ENCODE data around the gene IRS2.
A peak's percentile ranks its signal among the peaks of the same experiment; 100 is the strongest.

Gene IRS2

DNA sequence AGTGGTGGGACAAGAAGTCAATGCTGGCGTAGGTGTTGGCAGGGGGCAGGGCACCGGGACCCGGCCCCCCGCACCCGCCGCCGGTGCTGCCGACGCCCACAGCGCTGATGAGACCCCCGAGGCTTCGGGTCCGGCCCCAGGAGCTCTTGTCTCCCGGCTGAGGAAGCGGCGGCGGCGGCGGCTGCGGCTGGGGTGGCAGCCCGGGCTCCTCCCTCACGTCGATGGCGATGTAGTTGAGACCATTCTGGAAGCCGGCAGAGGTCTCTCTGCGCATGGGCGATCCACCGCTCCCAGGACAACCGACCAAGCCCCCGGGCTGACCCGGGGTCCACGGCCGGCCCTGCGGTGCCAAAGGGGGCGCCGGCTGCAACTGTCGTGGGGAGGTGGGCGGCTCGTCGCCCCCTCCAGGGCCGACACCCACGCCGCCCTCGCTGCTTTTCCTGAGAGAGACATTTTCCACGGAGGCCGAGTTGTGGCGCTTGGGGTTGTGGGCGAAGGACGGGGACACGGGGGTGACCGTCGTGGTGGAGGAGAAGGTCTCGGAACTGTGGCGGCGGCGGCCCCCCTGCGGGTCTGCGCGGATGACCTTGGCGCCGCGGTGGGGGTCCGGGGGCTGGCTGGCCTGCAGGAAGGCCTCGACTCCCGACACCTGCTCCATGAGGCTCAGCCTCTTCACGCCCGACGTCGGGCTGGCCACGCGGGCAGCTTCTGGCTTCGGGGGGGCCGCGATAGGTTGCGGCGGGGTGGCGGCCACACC, 4.1 kb downstream of the IRS2 start:
- peak in 1 of 10 donors; percentile 72 for DNase-seq
- intact Hi-C loops (cut with DNase I) = loop anchor here (5.0 kb wide), 1 partner anchor 635 kb away; no protein-coding TSS in a partner anchor

DNA sequence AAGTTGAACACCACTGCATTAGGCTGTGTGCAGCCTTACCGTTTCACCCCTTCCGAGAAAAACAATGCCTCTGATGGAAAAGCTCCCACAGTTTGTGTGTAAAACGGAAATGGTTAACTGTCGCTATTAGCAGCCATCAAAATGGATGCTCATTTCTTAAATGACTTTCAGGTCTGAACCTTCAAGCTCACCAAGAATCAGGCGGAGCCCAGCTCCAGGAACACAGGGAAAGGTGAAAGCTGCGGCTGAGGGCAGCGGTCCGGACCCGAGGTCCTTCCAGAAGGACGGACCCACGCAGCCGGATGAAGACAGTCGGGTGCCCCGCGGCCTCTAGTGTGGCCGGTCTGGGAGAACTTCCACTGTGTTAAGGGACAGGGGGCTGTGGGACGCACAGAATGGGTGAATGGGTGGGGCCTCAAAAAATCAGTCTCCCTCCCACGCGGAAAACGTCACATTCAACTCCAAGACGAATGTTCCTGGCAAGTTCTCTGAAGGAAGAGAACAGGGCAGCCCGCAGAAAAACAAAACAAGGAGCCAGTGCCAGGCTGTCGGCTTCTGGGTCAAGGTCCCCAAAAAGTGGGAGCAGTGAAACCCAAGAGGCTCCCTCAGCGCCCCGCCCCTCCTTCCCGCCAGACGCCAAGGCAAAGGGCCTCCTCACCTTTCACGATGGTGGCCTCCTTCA, 4.9 kb downstream of the IRS2 start:
- peak in 2 of 10 donors; percentile 48 to 82 for DNase-seq
- intact Hi-C loops (cut with DNase I) = loop anchor here (5.0 kb wide), 1 partner anchor 634 kb away; no protein-coding TSS in a partner anchor

DNA sequence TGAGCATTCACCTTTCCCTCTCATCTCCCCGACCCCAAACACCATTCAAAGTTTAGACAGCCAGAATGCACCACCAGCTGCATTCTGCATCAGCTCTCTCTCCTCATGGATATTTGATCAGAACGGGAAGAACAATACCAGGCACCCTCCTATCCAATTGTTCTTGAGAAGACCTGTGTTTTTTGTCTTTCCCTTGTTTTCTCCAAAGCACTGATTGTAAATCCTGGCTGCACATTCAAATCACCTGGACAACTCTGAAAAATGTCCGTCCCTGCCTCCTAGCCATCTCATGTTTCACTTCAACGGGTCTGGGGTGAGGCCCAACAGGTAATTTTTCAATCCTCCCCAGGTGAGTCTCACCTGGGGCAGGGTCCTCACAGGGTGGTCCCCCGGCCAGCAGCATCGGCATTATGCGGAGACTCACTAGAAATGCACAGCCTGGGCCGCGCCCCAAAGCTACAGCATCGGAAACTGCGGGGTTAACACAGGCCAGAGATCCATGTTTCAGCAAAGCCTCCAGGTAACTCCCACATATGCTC, 5.5 kb downstream of the IRS2 start:
- peak in 2 of 10 donors; percentile 72 to 74 for DNase-seq
- intact Hi-C loops (cut with DNase I) = loop anchor here (5.0 kb wide), 1 partner anchor 634 kb away; no protein-coding TSS in a partner anchor

DNA sequence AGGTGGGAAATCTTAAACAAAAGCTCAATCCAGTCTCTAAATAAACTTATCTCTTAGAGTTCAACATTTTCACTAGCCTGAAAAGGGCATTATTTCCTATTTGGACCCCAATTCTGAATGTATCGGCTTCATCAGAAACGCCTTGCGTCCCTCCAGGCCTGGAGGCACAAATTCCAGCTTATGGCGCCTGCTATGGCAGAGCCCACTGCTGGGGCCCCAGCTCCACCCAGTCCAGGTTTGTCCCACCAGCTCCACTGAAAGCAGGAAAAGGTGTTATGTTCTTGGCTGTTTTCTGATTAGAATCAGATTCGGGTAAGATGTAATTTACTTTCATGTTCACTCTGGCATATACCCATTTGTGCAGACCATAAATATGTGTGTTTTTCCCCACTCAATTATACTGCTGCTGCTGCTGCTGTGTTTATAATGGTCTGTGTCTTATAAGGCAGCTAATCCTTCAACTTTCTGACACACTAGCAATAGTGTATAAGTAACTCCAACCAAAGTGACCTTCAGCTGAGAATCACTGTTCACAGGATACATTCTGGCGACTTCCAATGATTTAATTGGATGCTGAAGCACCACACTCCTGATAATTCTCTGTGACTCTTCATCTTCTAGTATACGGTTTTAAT, 6.4 kb downstream of the IRS2 start:
- intact Hi-C loops (cut with DNase I) = loop anchor here (5.0 kb wide), 1 partner anchor 633 kb away; no protein-coding TSS in a partner anchor
- peak in 1 of 10 donors; percentile 56 for DNase-seq

DNA sequence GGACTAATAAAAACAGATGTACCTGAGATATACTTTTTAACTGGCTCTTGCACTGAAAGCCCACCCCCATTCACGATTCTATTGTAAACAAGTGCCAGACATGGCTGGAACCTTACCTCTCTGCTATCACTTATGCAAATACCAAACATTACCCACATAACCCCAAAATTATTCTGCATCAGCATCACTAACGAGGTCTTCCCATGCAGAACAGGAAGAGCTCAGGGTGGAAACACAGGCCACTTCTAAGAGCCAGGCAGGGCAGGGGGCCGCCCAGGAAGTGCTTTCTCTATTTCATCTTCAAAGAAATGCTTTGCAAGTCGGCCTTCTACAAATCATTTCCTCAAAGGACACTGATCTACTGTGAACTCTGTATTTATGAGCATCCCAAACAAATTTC, 7.3 kb downstream of the IRS2 start:
- DNase-seq = no peak
- intact Hi-C loops (cut with DNase I) = no loop called here

DNA sequence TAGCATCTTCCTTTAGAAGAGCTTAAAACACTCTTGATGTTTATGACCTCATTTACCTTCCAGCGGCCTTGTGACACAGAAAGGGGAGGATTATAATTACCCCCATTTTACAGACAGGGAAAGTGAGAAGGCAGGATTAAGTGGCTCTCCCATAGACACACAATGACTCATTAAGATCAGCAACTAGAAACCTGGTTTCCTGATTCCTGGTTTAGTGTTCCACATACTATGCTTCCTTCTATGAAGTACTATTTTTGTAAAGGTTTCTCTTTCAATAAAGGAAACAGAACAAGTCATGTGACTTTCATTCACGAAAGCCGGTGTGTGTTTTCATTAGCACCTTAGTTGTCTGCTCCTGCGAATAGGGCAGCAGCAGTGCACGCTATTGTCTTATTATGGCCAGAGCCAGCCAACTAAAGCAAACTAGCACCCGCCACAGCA, 8.3 kb downstream of the IRS2 start:
- DNase-seq = no peak
- intact Hi-C loops (cut with DNase I) = no loop called here

DNA sequence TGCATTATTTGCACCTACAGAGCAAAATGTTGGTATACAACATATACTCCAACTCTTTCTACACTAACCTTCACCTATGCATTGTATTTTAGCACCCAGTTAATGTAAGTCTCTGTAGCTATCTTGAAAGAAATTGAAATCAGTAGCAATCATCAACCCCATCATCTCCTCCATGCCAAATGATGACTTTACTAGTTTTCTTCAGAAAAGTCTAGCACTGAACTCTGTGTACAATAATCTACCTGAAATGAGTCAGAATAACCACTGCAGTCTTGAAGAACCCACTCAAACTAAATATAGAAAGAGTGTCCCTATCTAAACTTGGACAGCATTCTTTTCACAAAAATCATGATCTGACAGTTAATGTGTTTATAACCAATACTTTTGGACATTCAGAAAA, 9.8 kb downstream of the IRS2 start:
- no peak for DNase-seq
- intact Hi-C loops (cut with DNase I) = no loop called here

DNA sequence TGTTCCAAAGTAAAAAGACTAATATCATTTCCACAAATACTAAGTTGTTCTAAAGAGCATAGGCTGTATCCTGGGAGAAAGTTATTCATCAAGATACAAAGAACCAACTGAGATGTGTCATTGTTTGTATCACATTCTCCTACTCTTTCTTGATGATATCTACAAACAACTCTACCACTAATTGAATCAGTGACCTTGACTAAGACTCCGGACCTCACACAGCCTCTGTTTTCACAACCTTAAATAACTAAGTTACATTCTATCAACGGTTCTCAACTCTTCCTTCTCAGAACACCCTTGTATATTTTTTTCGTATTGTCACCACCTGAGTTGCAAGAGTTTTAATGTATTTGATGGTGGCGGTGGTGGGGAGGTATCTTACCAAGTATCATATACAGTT, 12.6 kb downstream of the IRS2 start:
- intact Hi-C loops (cut with DNase I) = no loop called here
- no peak for DNase-seq

DNA sequence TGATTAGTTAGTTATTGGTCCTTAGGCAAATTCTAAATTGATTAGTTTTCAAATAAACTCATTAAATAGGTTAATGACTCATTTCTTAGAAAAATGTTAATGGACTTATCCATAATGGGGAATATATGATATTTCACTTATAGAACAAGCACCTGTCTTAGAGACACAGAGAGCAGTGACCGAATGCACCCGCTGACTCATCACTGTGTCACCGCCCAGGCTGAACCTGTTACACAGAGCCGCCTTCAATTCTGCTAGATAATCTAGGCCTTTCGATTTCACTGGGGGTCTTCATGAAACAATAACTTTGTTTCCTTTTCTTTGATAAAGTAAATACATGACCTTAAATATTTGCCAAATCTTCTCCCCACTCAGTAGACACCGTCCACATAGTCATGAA, 13.1 kb downstream of the IRS2 start:
- intact Hi-C loops (cut with DNase I) = no loop called here
- no peak for DNase-seq

DNA sequence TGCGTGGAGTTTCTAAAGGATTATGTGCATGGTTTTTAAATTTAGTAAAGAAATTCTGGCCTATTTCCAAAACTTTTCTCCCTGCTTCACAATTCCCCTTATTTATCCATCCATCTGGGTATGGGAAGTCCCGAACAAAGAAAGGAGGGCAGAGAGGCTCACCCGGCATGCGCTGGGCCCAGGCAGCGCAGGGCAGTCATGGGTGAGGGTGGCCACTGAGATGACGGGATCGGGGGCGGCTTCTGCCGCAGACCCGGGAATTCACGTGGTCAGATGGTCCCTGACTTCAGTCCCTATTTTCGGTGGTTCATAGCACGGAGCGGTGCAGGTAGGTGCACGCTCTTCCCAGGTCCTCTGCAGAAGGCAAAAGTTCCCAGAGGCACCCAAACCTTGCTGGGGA, 14.5 kb downstream of the IRS2 start:
- peak in 1 of 10 donors; percentile 67 for DNase-seq
- intact Hi-C loops (cut with DNase I) = no loop called here

DNA sequence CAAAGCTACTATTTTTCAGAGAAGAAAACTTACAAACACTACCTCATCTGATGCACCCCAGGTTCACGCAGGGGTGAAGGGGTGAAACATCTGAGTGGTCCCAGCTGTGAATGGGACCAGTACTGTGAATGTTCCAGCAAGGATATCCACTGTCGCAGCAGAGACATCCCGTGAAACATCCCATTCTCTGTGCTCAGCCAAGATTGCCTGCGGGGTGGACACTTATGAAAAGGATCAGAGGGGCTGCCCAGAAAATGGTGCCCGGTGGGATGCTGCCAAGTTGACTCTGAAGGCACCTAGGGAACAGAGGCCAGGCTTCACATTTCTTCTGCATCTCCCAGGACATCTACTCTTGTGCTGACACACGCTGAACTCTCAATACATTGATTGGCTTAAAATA, 15.9 kb downstream of the IRS2 start:
- intact Hi-C loops (cut with DNase I) = no loop called here
- no peak for DNase-seq

DNA sequence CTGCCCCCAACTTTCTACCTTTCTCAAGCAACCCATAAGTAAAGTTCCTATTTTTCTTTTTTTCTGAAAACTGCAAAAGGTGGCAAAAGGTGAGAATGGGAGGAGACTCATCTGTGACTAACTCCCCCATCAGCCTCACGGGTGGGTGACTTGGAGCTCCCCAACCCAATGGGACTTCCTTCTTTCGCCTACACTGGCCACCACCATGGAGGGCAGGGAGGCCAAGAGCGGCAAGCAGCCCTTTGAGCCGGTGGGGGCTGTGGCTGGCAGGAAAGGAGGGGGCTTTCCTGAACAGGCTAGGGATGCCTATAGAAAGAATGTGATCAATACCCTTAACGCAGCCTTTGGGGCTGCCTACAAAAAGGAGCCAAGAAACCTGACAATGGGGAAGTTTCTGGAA, 16.5 kb downstream of the IRS2 start:
- intact Hi-C loops (cut with DNase I) = no loop called here
- DNase-seq = no peak

DNA sequence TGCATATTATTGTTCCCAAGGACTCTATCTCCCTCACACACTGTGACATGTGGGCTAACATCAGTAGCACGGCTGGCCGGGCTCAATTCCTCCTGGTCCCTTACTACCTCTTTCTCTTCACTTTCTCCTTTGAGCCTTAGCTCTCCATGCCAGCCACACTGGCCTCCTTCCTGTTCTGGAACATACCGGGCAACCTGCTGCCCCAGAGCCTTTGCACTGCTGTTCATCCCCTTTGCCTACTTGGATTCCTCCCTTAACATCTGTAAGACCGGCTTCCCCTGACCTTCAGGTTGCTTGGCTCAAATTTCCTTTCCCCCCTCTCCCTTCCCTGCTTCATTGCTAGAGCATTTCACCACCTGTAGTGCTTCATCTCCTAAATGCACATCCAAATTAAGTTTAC, 17.1 kb downstream of the IRS2 start:
- DNase-seq = no peak

DNA sequence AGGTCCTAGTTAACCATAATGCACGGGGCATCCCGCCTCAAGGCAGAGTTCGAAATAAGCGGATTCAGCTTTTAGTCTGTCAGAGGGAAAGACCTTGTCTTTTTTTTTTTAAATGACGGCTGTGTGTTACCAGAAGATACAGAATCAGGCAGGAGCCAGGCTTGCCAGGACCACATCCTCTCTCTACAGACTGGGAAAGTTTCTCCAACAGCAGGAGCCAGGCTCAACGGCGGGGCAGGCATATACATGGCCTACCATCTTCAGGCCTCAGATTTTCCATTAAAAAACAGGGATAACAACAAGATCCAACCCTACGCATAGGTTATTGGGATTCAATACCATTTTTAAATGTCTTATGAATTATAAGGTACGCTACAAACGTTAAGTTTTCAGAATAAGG, 17.8 kb downstream of the IRS2 start:
- no peak for DNase-seq
- intact Hi-C loops (cut with DNase I) = no loop called here

More for the DNA sequence above, 17.1 kb downstream of the IRS2 start:
- intact Hi-C loops (cut with DNase I) = no loop called here

DNA sequence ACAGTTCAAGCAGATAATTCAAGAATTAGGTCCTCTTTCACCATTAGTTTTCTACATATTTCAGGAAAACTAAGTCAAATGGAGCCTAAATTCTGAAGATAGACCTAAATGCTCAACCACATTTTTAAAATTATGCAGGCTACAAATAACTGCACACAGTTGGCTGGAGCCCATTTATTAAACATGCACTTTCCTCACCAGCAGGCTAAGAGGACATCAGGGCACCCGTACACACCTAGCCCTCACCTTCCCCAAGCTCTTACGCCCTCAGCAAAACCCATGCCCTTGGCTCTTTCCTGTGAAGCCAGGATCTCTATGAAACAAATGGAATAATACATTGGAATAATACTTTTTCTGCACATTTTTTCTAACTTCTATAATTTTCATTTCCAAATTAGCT, 18.2 kb downstream of the IRS2 start:
- DNase-seq = no peak
- intact Hi-C loops (cut with DNase I) = no loop called here

DNA sequence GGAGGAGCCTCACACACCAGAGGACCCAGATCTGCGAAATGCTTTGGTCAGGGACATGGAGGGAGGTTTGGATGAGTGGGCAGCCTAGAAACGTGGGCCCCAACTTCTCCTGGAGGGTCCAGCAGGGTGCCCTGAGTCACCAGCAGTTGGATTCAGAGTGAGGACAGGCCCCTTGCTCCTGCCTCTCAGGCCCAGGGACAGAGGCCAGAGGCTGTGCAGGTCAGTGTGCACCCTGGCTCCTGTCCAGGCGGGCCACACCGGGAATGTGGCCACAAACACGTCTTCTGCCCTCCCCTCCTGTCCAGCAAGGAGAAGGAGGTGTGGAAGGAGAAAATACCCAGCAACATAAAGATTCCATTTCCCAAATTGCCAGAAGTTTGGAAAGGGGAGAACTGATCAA, 19.4 kb downstream of the IRS2 start:
- DNase-seq = peak in 1 of 10 donors; percentile 84

DNA sequence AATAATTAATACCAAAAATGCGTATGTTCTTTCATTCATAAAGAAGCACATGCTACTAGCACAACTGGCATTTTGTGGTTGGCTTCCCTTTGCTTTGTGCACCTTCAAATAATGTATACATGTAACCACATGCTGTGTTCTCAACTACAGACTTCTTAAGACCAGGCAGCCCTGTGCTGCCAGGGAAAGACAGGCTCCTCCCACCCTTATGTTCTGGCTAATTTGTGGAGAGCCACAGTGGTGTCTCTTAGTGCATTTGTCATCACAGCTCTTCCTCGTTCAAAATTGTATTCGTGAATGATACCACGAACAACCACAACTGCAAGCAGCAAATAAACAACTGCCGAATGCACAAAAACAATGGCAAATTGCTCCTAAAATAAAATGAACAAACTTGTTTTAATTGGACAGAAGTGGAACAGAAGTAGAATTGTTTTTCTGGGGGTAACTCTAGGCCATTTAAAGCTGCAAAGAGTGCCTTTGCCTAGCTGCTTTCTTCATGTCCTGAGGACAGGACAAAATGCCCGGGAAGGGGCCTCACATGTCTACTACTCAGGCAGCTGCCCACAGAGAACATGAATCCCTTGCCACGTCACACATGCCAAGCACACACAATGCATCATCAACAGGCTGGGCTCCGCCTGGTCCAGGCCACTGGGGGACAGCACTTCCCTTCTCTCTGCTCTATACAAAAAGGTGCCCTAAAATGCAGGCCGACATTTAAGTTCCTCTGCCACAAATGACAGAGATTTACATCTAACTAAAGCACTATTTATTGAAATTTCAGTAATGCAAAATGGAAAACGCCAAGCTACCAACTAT, 21.7 kb downstream of the IRS2 start:
- peak in 7 of 10 donors; percentile 46 to 93 (median 57) for DNase-seq
- intact Hi-C loops (cut with DNase I) = no loop called here

More for the DNA sequence above, 19.4 kb downstream of the IRS2 start:
- intact Hi-C loops (cut with DNase I) = no loop called here

DNA sequence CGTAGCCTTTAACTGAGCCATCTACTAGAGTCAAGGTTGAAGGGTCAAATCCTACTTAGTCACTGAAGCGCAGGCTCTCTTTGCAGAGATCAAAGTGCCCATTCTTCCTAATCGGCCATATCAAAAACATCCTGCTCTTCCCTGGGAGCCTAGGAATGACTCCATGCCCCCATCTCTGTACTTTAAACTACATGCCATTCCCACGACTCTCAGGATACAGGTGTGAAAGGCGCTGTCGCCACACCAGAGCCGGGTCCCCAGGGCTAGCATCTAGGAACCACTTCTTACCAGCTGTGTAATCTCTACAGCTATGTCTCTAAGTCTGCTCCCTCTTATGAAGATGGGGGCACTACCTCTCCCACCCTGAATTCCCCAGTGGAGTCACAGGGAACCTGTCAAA, 22.3 kb downstream of the IRS2 start:
- no peak for DNase-seq
- intact Hi-C loops (cut with DNase I) = no loop called here

DNA sequence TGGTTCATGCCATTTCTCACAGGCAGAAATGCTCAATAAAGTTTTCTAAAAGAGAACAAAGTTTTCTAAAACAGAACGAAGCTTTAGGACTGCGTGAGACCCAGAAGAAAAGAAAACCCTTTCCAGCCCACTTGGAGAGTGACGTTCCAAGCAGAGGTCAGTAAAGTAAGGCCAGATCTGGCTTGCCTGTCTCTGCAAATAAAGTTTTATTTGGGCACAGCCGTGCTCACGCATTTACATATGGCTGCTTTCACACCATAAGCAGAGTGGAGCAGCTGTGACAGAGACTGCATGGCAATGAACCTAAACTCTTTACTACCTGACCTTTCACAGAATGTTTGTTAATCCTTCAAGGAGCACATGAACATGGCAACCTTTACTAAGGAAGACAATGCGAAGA, 23.6 kb downstream of the IRS2 start:
- no peak for DNase-seq
- intact Hi-C loops (cut with DNase I) = no loop called here

DNA sequence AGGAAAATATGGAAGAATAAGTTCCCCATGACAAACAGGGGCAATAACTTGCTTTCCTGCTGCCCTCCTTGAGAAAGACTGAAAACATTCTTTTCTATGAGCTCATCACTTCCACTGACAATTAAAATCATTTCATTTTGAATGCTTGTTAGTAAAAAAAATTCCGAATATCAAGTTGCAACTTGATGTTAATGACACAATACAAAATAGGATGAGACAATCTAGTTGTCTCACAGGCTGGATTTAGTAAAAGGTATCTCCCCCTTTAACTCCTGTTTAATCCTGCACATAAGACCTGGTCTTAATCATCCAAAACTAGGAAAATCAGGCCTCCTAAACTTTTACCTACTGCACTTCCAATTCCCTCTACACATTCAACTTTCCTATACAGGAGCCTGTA, 24.7 kb downstream of the IRS2 start:
- no peak for DNase-seq
- intact Hi-C loops (cut with DNase I) = no loop called here
